HG02852 (cell line): ENCODE results near the gene NFIC.
"Not testable (repeated sequence)": the region's sequence is repeated elsewhere in the genome, so short reads cannot be mapped to it uniquely, and the experiment has no call there.

ENCODE experiments used
- ATAC-seq: cut with Tn5 transposase; IDR thresholded peaks from one replicate; pipeline ENCODE4 v1.9.1; 2021; ENCODE audit warnings: mild to moderate bottlenecking, moderate library complexity; ENCODE audit not compliant: unreplicated experiment

NFIC gene

DNA sequence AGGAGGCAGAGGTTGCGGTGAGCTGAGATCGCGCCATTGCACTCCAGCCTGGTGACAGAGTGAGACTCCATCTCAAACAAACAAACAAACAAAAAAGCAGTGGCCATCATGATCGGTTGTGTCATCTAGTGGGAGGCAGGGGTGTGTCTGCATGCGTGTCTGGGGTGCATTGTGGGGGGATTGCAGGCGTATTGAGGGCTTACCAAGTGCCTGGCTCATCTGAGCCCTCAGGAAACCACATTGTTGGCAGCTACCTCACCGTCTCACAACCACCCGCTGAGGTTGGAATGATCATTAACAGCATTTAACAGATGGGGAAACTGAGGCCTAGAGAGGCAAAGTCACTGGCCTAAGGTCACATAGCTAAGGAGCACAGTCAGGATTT is 30.5 kb downstream of the NFIC start:
- ATAC-seq, result no peak

GRCh38 chr19:3397266-3398022 is 31.1 kb downstream of the NFIC start:
- no peak for ATAC-seq

DNA sequence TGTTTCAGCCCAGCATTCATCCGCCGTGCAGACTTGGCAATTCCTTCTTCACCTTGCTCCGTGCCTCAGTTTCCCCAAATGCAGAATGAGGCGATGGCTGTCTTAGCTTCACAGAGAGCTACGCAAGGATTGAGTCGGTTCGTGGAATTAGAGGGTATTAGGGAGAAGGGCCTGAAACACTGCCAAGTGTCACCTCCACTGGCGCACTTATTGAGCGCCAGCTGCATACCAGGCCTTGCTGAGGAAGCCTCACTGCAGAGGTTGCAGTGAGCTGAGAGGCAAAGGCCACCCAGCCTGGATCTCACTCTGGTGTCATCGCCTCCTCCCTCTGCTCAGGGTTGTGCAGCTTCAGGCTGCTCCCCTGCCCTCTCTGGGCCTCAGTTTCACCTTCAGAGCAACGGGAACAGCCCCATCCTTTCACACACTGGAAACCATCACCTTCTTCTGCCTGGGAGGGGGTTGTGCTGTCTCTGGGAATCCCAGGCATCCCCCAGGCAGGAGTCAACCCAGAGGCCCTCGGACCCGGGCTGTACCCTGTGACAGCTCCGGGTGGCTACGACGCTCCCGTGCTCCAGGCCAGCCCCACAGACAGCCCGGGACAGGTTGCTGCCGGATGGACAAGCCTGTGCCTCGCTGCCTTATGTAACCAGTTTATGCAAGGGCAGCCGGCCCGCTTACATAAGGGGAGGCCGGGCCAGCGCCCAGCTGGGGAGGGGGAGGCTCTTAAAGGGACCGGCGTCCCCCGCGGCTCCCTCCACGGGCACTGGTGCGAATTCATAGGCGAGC is 31.9 kb downstream of the NFIC start:
- ATAC-seq, result no peak

DNA sequence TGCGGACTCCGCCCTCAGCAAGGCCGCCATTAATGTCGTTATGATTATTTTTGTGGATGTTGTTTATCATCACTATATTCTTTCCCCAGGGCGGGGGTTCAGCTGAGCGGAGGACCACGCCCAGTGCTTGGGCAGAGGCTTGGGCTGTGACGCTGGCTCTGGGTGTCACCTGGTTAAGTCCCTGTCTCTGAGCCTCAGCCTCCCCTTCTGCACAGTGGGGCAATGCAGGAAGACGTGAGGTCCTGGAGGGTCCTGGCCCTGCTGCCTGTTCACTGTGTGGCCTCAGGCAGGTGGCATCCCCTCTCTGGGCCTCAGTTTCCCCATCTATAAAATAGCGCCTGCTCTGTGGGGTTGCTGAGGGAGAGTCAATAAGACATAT is 32.5 kb downstream of the NFIC start:
- no peak for ATAC-seq

- ATAC-seq, result not testable (repeated sequence)
These were observed 32.9 kb downstream of the NFIC start for GRCh38 chr19:3399311-3399710.

DNA sequence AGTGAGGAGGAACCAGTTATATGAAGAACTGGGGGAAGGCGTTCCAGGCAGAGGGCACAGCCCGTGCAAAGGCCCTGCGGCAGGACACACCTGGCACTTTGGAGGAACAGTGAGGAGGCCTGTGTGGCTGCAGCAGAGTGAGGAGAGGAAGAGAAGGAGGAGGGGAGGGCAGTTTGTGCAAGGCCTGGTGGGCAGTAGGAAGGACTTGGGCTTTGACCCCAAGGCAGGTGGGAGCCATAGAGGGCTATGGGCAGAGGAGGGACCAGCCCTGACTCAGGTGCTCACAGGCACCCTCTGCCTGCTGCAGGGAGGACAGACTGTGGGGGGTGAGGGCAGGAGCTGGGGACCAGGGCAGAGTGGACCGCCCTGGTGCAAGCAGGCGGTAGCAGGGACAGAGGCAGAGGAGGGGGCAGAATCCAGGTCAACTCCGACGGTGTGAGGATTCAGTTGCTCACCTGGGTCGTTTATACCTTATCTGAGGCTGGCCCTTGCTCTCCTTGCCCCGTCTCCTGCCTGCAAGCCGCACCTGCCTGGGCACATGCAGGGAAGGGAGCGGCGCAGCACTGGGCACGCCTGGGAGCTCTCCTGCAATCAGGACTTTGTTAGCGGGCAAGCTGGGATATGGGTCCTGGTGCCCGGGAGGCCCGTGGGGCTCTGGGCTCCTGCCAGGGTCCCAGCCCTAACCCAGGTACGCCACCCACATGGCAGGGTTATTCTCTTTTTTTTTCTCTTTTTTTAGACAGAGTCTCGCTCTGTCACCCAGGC is 34.8 kb downstream of the NFIC start:
- ATAC-seq, result no peak

GRCh38 chr19:3402631-3403443 is 36.5 kb downstream of the NFIC start:
- ATAC-seq, result no peak

GRCh38 chr19:3403489-3404323 is 37.3 kb downstream of the NFIC start:
- no peak for ATAC-seq

GRCh38 chr19:3404324-3405260 is 38.2 kb downstream of the NFIC start:
- no peak for ATAC-seq

DNA sequence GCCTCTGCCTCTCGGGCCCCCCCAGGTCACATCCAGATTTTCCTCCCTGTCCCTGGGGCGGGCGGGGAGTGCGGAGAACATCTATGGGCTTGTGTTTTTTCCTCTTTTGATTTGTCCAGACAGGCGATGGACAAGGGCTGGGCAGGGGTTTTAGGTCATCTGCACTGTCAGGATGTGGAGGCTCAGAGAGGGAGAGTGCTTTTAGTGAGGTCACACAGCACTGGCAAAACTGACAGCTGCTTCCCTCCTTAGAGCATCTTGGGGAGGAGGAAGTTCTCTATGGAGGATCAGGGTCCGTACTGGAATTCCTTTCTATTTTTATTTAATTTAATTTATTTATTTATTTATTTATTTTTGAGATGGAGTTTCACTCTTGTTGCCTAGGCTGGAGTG is 38.9 kb downstream of the NFIC start:
- ATAC-seq, result no peak

DNA sequence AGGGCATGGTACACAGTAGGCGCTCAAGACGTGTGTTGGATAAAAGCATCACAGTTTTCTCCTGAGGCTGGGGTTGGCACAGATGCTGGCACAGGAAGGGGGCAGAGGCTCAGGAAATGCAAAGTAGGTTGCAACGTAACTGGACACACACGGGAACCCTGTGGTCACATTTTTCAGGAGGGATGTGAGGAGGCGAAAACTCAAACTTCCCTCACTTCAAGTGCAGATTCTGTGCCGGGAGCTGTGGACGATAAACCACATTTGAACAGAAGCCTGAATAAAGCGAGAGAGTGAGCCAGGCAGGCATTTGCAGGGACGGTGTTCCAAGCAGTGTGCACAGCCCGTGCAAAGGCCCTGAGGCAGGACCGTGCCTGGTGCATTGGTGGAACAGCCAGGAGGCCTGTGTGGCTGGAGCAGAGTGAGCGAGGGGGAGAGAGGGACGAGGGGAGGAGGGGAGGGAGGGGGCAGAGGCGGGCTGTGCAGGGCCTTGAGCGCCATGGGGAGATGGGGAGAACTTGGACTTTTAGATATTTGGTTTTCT is 40.3 kb downstream of the NFIC start:
- no peak for ATAC-seq

GRCh38 chr19:3407556-3408516 is 41.5 kb downstream of the NFIC start:
- ATAC-seq, result no peak

DNA sequence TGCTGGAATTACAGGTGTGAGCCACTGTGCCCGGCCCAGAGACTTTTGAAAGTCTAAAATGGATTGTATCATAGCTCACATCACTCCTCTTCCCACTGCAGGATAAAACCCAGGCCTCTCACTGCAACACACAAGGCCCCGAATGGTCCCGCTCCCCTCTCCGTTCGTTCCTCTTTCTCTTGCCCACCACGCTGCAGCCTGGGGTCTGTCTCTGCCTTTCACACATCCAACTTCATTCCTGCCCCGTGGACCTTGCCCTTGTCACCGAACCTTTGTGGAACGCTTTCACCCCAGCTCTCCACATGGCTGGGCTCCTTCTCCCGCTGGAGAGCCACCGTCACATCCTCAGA is 42.6 kb downstream of the NFIC start:
- ATAC-seq, result no peak

GRCh38 chr19:3409346-3410064 is 43.1 kb downstream of the NFIC start:
- ATAC-seq, result no peak

- no peak for ATAC-seq
These were observed 45.3 kb downstream of the NFIC start for GRCh38 chr19:3411636-3412035.

- ATAC-seq, result no peak
These were observed 45.7 kb downstream of the NFIC start for GRCh38 chr19:3412066-3412465.

GRCh38 chr19:3413796-3414327 is 47.5 kb downstream of the NFIC start:
- no peak for ATAC-seq
